H1 (cell line): ENCODE measurements around the gene ADSS2.
A peak's percentile ranks its signal among the peaks of the same experiment; 100 is the strongest.

ENCODE experiments used
- CHD2 ChIP-seq: IDR thresholded peaks from 2 replicates; pipeline ENCODE4 v1.6.1; 2012; ENCODE audit warnings: low read length, improper control_type of control experiment
- EGR1 ChIP-seq: IDR thresholded peaks from 2 replicates; pipeline ENCODE4 v1.6.1; 2011; ENCODE audit warnings: low read depth, low read length, borderline replicate concordance
- EZH2 ChIP-seq: fragments of 200-600 bp; sonication (generic); IDR thresholded peaks from 2 replicates; pipeline ENCODE4 v1.7.1; 2012; ENCODE audit warnings: low read depth, mild to moderate bottlenecking, moderate library complexity, low read length, inconsistent platforms; ENCODE audit not compliant: severe bottlenecking
- GABPA ChIP-seq: IDR thresholded peaks from 2 replicates; pipeline ENCODE4 v1.6.1; 2011; ENCODE audit warnings: mild to moderate bottlenecking, low read length, moderate library complexity, borderline replicate concordance; ENCODE audit not compliant: insufficient read depth
- POLR2A ChIP-seq, 2 experiments: IDR thresholded peaks; 1 replicate in 1 of 2; 2 replicates in 1 of 2; pipeline ENCODE4 v1.6.1; 2011; ENCODE audit warnings: low read depth in 2 of 2, low read length in 2 of 2, mild to moderate bottlenecking in 2 of 2; ENCODE audit errors: control extremely low read depth in 1 of 2
- POLR2AphosphoS5 ChIP-seq: IDR thresholded peaks from 2 replicates; pipeline ENCODE4 v1.6.1; 2011; ENCODE audit warnings: low read depth, low read length
- RXRA ChIP-seq: IDR thresholded peaks from 2 replicates; pipeline ENCODE4 v1.6.1; 2011; ENCODE audit warnings: low read depth, mild to moderate bottlenecking, low read length, moderate library complexity; ENCODE audit not compliant: insufficient read depth
- TF ChIP-seq, protein P1 (sequence below), 3 experiments: IDR thresholded peaks; 1 replicate in 2 of 3; 2 replicates in 1 of 3; pipeline versions ENCODE4 v1.5.1 to v1.6.1; 2011; ENCODE audit warnings: low read length in 3 of 3, mild to moderate bottlenecking in 3 of 3, inconsistent platforms in 2 of 3, low read depth in 1 of 3, moderate library complexity in 1 of 3; ENCODE audit not compliant: insufficient read depth in 1 of 3; ENCODE audit errors: control extremely low read depth in 1 of 3
- TF ChIP-seq, protein P2 (sequence below): IDR thresholded peaks from 2 replicates; pipeline ENCODE4 v1.6.1; 2012; ENCODE audit warnings: low read length, inconsistent platforms

DNA sequence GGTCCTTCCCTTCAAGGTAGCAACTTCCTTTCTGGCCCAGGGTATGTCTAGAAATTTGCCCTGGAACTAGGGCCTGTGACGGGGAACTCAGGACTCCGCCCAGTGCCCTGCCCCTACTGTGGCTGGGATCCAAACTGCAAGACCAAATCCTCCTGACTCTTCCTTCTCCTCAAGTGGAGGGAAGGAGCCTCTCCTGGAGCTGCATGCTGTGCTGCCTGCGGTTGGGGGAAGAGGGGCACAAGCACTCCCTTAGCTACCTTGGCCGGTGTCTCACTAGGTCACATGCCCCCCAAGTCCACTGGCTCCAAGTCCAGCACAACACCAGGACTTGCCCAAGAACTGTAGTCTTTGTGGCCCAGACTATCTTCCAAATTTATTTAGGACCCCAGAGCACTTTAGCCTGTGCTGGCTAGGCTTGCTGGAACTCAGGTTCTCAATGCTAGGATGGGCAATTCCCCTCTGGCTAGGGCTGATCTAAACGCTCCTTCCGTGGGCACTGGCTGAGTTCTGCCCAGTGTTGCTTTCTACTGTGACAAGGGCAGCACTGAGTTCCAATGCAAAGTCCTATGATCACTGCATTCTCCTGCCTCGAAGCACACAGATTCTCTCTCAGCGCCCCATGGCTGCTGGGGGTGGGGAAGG is 12.2 kb downstream of the ADSS2 start:
- TF ChIP-seq, protein P1, sequence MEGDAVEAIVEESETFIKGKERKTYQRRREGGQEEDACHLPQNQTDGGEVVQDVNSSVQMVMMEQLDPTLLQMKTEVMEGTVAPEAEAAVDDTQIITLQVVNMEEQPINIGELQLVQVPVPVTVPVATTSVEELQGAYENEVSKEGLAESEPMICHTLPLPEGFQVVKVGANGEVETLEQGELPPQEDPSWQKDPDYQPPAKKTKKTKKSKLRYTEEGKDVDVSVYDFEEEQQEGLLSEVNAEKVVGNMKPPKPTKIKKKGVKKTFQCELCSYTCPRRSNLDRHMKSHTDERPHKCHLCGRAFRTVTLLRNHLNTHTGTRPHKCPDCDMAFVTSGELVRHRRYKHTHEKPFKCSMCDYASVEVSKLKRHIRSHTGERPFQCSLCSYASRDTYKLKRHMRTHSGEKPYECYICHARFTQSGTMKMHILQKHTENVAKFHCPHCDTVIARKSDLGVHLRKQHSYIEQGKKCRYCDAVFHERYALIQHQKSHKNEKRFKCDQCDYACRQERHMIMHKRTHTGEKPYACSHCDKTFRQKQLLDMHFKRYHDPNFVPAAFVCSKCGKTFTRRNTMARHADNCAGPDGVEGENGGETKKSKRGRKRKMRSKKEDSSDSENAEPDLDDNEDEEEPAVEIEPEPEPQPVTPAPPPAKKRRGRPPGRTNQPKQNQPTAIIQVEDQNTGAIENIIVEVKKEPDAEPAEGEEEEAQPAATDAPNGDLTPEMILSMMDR (IDR thresholded peaks at IDR 0.05; ENCODE audit: control extremely low read depth in 1 of 3, insufficient read depth in 1 of 3, low read depth in 1 of 3, low read length in 3 of 3), result no peak
- no peak for TF ChIP-seq CHD2
- no peak for TF ChIP-seq RXRA
- no peak for TF ChIP-seq GABPA
- TF ChIP-seq POLR2AphosphoS5, result 0 out of 2 replicates have a peak, but pooled peaks have one; percentile 14
- TF ChIP-seq EGR1, result no peak
- TF ChIP-seq POLR2A (IDR thresholded peaks at IDR 0.05; ENCODE audit: control extremely low read depth in 1 of 2, low read depth in 2 of 2, low read length in 2 of 2), result peak in 1 of 2 experiments; percentile 44; a peak in 1 of 3 replicates
- TF ChIP-seq, protein P2, sequence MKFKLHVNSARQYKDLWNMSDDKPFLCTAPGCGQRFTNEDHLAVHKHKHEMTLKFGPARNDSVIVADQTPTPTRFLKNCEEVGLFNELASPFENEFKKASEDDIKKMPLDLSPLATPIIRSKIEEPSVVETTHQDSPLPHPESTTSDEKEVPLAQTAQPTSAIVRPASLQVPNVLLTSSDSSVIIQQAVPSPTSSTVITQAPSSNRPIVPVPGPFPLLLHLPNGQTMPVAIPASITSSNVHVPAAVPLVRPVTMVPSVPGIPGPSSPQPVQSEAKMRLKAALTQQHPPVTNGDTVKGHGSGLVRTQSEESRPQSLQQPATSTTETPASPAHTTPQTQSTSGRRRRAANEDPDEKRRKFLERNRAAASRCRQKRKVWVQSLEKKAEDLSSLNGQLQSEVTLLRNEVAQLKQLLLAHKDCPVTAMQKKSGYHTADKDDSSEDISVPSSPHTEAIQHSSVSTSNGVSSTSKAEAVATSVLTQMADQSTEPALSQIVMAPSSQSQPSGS, result no peak
- no peak for TF ChIP-seq EZH2
